CD14-positive monocyte (primary cell): ENCODE data around the gene MCU. TPM values are rescaled to one million over a fixed set of nuclear protein-coding genes. Genes with fewer than 3 reads are reported as not detected.
A peak's percentile ranks its signal among the peaks of the same experiment; 100 is the strongest.

Source experiments
- DNase-seq, 3 donors: peaks; one replicate each; pipeline ENCODE4 v3.0.0-alpha.2; 2011 to 2022
- H2AFZ ChIP-seq: 2 replicates; pipeline ENCODE4 v1.6.0; 2012; ENCODE audit warnings: mild to moderate bottlenecking, low read depth, low read length, inconsistent platforms; ENCODE audit not compliant: insufficient read depth, poor library complexity, severe bottlenecking
- H3K27ac ChIP-seq, 2 donors: 1 replicate in 1 of 2; 2 replicates in 1 of 2; pipeline ENCODE4 v1.5.1; 2012 to 2013; ENCODE audit warnings: low read length in 2 of 2, control low read depth in 1 of 2, inconsistent platforms in 1 of 2, low read depth in 1 of 2, mild to moderate bottlenecking in 1 of 2
- H3K27me3 ChIP-seq, 2 donors: one replicate each; pipeline versions ENCODE4 v1.6.0 to v1.6.1; 2011 to 2013; ENCODE audit warnings: low read length in 2 of 2; ENCODE audit not compliant: control insufficient read depth in 2 of 2, insufficient read depth in 2 of 2
- H3K36me3 ChIP-seq, 2 donors: replicated peaks in 1 of 2; 1 replicate in 1 of 2; 2 replicates in 1 of 2; pipeline versions ENCODE4 v1.5.1 to v1.6.1; 2012 to 2013; ENCODE audit warnings: low read length in 2 of 2, control low read depth in 1 of 2, inconsistent platforms in 1 of 2, mild to moderate bottlenecking in 1 of 2; ENCODE audit not compliant: insufficient read depth in 2 of 2, control insufficient read depth in 1 of 2
- H3K4me1 ChIP-seq, 2 donors: 1 replicate in 1 of 2; 2 replicates in 1 of 2; pipeline versions ENCODE4 v1.5.1 to v1.6.1; 2012 to 2013; ENCODE audit warnings: low read length in 2 of 2, control low read depth in 1 of 2, inconsistent platforms in 1 of 2, mild to moderate bottlenecking in 1 of 2, moderate library complexity in 1 of 2; ENCODE audit not compliant: insufficient read depth in 2 of 2, control insufficient read depth in 1 of 2
- H3K4me2 ChIP-seq: replicated peaks from 2 replicates; pipeline ENCODE3; 2012; ENCODE audit warnings: low read length, moderate library complexity, mild to moderate bottlenecking; ENCODE audit not compliant: poor library complexity, severe bottlenecking; ENCODE audit errors: extremely low read depth
- H3K4me3 ChIP-seq, 3 experiments: fragments of 200-600 bp in 1 of 3; sonication (generic) in 1 of 3; replicated peaks in 1 of 3; 1 replicate in 2 of 3; 2 replicates in 1 of 3; pipeline ENCODE4 v1.5.1; 2011 to 2013; ENCODE audit warnings: low read length in 3 of 3, mild to moderate bottlenecking in 3 of 3, control low read depth in 2 of 3, low read depth in 2 of 3, inconsistent platforms in 1 of 3, moderate library complexity in 1 of 3
- H3K79me2 ChIP-seq: 2 replicates; pipeline ENCODE4 v1.6.0; 2012; ENCODE audit warnings: mild to moderate bottlenecking, control low read depth, inconsistent platforms, low read length, moderate library complexity; ENCODE audit not compliant: insufficient read depth
- H3K9ac ChIP-seq: 2 replicates; pipeline ENCODE4 v1.6.0; 2017; ENCODE audit warnings: low read length, mild to moderate bottlenecking; ENCODE audit not compliant: insufficient read depth, poor library complexity, severe bottlenecking
- H3K9me3 ChIP-seq, 2 donors: replicated peaks in 1 of 2; 1 replicate in 1 of 2; 2 replicates in 1 of 2; pipeline versions ENCODE4 v1.5.1 to v1.6.1; 2012 to 2013; ENCODE audit warnings: low read length in 2 of 2, control low read depth in 1 of 2; ENCODE audit not compliant: control insufficient read depth in 1 of 2, insufficient read depth in 1 of 2
- H4K20me1 ChIP-seq: 2 replicates; pipeline ENCODE4 v1.6.0; 2012; ENCODE audit warnings: mild to moderate bottlenecking, low read length, control low read depth, moderate library complexity; ENCODE audit not compliant: insufficient read depth
- H3K27ac Mint-ChIP-seq, 7 donors: one replicate each; pipeline ENCODE4 v1.8.0; 2020; ENCODE audit warnings: mild to moderate bottlenecking in 7 of 7, mixed read lengths in 7 of 7, moderate library complexity in 6 of 7, inconsistent platforms in 2 of 7
- H3K27me3 Mint-ChIP-seq, 3 donors: one replicate each; pipeline ENCODE4 v1.8.0; 2021 to 2022; ENCODE audit warnings: low read depth in 3 of 3, mild to moderate bottlenecking in 3 of 3, mixed read lengths in 3 of 3, moderate library complexity in 3 of 3, inconsistent platforms in 1 of 3
- H3K36me3 Mint-ChIP-seq, 2 donors: one replicate each; pipeline ENCODE4 v1.8.0; 2020; ENCODE audit warnings: mixed read lengths in 2 of 2, inconsistent platforms in 1 of 2, mild to moderate bottlenecking in 1 of 2
- H3K4me1 Mint-ChIP-seq: one replicate; pipeline ENCODE4 v1.8.0; 2020; ENCODE audit warnings: mild to moderate bottlenecking, mixed read lengths
- H3K4me3 Mint-ChIP-seq, 2 donors: one replicate each; pipeline ENCODE4 v1.8.0; 2020; ENCODE audit warnings: mild to moderate bottlenecking in 2 of 2, mixed read lengths in 2 of 2, moderate library complexity in 1 of 2
- H3K9me3 Mint-ChIP-seq, 7 donors: one replicate each; pipeline ENCODE4 v1.8.0; 2020 to 2022; ENCODE audit warnings: mixed read lengths in 7 of 7, mild to moderate bottlenecking in 6 of 7, moderate library complexity in 6 of 7, inconsistent platforms in 2 of 7
- WGBS: methylation state at CpG from one replicate; pipeline ENCODE4 v1.1.5; 2013; ENCODE audit warnings: missing lambda C conversion rate; ENCODE audit not compliant: insufficient coverage; 5-methylcytosine and 5-hydroxymethylcytosine counted together
- intact Hi-C, 2 donors: fragments of 100-400 bp; cut with micrococcal nuclease; formaldehyde crosslinking; loops; one replicate each; pipeline versions ENCODE4 v1.15.0 to v1.15.1; 2023
- polyA plus RNA-seq, 3 donors: library from polyadenylated mRNA; depleted of rRNA in 1 of 3; unstranded in 2 of 3; stranded (reverse) in 1 of 3; fragments of 300-500 nt in 2 of 3; fragments of >200 nt in 1 of 3; fragmentation: Illumina TruSeq in 2 of 3; gene quantifications; 1 replicate in 2 of 3; 2 replicates in 1 of 3; pipeline ENCODE4 v1.2.3, GENCODE V29; 2012 to 2021
- TF ChIP-seq, protein P1 (sequence below): fragments of 200-600 bp; IDR thresholded peaks from one replicate; pipeline ENCODE4 v1.8.0; 2022; ENCODE audit warnings: antibody characterized with exemption, mild to moderate bottlenecking

MCU gene
- polyA plus RNA-seq, 3 donors, result 11.7 to 23.1 (median 16.5) TPM

GRCh38 chr10:72852508-72852907, 160.6 kb downstream of the MCU start:
- Mint-ChIP-seq H3K27ac (peak overlapping the region in 4 of 7 donors; percentile 10 to 71 (median 46)), H3K36me3 (peaks cover 22 to 24% of the 10 kb centered on the region in 2 donors), H3K4me3 (no peak overlapping the region), H3K9me3 (peaks cover 3 to 9% (median 4%) of the 10 kb centered on the region in 7 donors), H3K27me3 (no peaks in the 10 kb centered on the region), H3K4me1 (peaks cover 14% of the 10 kb centered on the region)
- TF ChIP-seq, protein P1, sequence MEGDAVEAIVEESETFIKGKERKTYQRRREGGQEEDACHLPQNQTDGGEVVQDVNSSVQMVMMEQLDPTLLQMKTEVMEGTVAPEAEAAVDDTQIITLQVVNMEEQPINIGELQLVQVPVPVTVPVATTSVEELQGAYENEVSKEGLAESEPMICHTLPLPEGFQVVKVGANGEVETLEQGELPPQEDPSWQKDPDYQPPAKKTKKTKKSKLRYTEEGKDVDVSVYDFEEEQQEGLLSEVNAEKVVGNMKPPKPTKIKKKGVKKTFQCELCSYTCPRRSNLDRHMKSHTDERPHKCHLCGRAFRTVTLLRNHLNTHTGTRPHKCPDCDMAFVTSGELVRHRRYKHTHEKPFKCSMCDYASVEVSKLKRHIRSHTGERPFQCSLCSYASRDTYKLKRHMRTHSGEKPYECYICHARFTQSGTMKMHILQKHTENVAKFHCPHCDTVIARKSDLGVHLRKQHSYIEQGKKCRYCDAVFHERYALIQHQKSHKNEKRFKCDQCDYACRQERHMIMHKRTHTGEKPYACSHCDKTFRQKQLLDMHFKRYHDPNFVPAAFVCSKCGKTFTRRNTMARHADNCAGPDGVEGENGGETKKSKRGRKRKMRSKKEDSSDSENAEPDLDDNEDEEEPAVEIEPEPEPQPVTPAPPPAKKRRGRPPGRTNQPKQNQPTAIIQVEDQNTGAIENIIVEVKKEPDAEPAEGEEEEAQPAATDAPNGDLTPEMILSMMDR, result no peak
- Histone ChIP-seq H4K20me1 (no peaks in the 10 kb centered on the region), H3K27me3 (no peaks in the 10 kb centered on the region), H3K4me3 (no peak overlapping the region), H3K36me3 (no peaks in the 10 kb centered on the region), H3K4me2 (no peak overlapping the region), H3K9me3 (peaks cover 0 to 3% of the 10 kb centered on the region in 2 donors), H3K79me2 (no peaks in the 10 kb centered on the region), H2AFZ (no peak overlapping the region), H3K9ac (no peak overlapping the region), H3K4me1 (peaks cover 3 to 10% of the 10 kb centered on the region in 2 donors), H3K27ac (no peak overlapping the region)
- 0% methylated on average over 1 of the region's 2 CpGs for WGBS
- intact Hi-C loops, result no loop called here
- DNase-seq, result peak in 2 of 3 donors; percentile 7 to 10

DNA sequence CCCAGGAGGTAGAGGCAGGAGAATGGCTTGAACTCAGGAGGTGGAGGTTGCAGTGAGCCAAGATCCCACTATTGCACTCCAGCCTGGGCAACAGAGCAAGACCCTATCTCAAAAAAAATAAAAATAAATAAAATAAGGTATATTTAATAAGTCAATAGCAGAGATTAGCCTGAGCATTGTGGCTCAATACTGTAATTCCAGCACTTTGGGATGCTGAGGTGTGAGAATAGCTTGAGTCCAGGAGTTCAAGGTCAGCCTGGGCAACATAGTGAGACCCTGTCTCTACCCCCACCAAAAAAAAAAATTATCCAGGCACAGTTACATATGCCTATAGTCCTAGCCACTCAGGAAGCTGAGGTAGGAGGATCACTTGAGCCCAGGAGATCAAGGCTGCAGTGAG, 163.2 kb downstream of the MCU start:
- Histone ChIP-seq H3K27ac (no peak overlapping the region), H3K4me2 (no peak overlapping the region), H3K9ac (no peak overlapping the region), H4K20me1 (no peaks in the 10 kb centered on the region), H3K79me2 (no peaks in the 10 kb centered on the region), H3K9me3 (peaks cover 0 to 3% of the 10 kb centered on the region in 2 donors), H3K27me3 (no peaks in the 10 kb centered on the region), H3K4me3 (no peak overlapping the region), H3K4me1 (peaks cover 3 to 4% of the 10 kb centered on the region in 2 donors), H3K36me3 (peaks cover 4 to 11% of the 10 kb centered on the region in 2 donors), H2AFZ (no peak overlapping the region)
- DNase-seq, result no peak
- intact Hi-C loops, result no loop called here
- Mint-ChIP-seq H3K27me3 (no peaks in the 10 kb centered on the region), H3K27ac (no peak overlapping the region), H3K4me3 (no peak overlapping the region), H3K9me3 (peaks cover 1 to 7% (median 4%) of the 10 kb centered on the region in 7 donors), H3K4me1 (peaks cover 8% of the 10 kb centered on the region), H3K36me3 (peaks cover 17 to 19% of the 10 kb centered on the region in 2 donors)
- TF ChIP-seq, protein P1, result no peak
